ENCODE results near the gene TPT1.
A peak's percentile ranks its signal among the peaks of the same experiment; 100 is the strongest.
"Not testable (repeated sequence)": the region's sequence is repeated elsewhere in the genome, so short reads cannot be mapped to it uniquely, and the experiment has no call there.

Gene TPT1

DNA sequence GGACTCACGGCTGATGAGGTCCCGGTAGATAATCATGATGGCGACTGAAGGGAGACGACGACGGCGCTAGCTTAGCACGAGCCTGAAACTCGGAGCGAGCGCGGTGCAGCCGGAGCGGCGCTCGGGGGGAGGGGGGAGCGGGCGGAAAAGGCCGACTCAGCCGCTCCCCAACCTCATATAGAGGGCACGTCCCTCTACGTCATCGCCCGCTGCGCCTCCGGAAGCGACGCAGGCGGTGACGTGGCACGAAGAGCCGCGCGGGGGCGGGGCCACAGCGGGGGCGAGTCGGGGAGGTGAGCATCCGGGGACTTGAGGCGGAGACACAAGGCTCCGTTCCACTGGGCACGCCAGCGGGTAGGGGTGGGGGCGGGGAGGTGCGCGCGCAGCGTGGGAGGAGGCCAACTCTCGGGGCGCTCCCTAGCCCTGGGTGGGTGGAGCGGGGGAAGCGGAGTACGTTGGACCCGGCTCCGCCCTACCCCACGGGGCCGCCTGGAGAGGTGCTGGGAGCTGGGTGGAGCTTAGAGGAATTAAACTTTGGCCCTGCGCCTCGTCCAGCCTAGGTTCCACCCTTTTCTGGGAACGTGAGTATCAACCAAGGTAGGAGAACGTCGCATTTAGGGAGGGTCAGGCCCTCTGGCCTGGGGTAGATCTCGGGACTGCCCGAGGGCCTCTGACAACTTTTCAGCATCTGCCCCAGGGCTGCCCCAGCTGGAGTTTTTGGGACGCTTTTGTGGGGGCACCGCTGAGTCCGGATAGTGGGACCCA is at the start of gene TPT1:
Gene TPT1 (minus strand): TSS at position 150 of the 765 bp plus-strand sequence. CDS start 114 bp downstream, at position 36.
- peak; percentile 39 for FAIRE-seq

DNA sequence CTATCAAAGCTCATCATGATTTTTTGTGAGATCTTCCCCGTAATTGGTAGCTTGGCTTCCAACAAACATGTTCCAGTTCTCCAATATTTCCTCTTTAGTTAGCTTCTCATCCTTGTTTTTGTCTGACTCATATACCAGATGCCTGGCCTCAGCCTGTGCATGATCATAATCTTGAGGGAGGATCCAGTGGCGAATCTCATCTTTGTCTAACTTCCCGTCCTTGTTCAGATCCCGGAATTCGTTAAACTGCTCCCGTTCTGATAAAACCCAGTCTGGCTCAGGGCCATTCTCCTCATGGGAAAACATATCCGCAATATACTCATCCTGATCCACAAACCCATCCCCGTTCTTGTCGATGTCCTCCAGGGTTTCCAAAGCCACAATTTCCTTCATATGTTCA is 49.4 kb upstream of the TPT1 start:
- not testable (repeated sequence) for FAIRE-seq

DNA sequence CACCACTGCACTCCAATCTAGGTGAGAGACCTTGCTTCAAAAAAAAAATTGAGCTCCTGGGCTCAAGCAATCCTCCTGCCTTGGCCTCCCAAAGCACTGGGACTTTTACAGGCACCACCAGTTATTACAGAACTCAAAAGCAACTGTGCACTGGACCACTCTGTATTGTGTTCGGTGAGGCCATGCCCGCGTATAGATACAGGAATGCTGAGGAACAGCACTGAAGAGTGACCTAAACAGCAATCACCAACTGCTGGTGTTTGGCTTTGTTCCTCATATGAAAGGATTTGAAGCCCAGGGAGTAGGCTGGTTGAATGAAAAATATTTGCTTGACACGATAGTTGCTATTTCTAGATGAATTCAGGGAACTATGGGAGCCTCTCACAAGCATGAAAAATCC is 47.7 kb upstream of the TPT1 start:
- FAIRE-seq: no peak

DNA sequence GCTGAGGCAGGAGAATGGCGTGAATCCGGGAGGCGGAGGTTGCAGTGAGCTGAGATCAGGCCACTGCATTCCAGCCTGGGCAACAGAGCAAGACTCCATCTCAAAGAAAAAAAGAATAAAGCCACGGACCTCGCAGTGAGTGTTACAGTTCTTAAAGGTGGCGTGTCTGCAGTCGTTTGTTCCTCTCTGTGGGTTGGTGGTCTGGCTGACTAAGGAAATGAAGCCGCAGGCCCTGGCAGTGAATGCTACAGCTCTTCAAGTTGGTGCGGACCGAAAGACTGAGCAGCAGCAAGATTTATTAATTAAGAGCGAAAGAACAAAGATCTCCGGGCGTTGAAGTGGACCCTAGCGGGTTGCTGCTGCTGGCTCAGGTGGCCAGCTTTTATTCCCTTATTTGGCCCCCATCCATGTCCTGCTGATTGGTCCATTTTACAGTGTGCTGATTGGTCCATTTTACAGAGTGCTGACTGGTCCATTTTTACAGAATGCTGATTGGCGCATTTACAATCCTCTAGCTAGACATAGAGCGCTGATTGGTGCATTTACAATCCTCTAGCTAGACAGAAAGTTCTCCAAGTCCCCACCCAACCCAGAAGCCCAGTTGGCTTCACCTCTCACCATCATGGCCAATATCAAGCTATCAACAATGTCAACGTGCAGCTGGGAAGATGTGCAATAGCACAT is 46.1 kb upstream of the TPT1 start:
- not testable (repeated sequence) for FAIRE-seq

DNA sequence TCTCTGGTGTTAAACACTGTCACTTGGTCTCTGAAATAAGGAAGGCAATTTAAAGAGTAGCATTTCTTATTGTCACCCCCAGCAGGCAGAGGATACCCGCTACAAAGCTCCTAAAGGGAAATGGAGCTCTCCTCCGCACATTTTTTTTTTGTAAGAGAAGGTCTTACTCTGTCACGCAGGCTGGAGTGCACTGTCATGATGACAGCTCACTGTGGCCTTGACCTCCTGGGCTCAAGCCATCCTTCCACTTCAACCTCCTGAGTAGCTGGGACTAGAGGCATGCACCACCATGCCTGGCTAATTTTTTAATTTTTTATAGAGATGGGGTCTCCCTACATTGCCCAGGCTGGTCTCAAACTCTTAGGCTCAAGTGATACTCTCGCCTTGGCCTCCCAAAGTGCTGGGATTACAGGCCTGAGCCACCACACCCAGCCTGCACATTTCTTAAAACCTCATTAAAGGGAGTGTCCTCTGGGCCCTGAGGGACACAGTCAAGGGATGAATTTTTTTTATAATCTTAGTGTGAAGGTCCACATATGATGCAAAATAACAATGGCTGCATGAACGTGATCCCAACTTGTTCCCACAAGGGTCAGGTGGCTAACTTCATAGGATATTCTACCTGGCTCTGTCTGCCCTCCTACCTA is 45.0 kb upstream of the TPT1 start:
- FAIRE-seq: no peak

DNA sequence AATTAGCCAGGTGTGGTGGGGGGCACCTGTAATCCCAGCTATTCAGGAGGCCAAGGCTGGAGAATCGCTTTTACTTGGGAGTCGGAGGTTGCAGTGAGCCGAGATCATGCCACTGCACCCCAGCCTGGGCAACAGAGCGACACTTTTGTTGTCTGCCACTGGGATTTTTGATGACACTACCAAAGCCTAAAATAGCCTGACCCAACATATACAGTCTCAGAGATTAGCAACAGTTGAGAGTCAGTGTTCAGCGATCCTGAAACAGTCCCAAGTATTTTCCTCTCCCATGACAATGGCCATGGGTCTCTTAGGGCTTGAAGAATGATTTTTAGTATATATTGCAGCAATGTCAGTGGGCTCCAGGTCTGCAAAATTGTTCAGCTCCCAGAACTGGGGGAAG is 44.3 kb upstream of the TPT1 start:
- FAIRE-seq: no peak

DNA sequence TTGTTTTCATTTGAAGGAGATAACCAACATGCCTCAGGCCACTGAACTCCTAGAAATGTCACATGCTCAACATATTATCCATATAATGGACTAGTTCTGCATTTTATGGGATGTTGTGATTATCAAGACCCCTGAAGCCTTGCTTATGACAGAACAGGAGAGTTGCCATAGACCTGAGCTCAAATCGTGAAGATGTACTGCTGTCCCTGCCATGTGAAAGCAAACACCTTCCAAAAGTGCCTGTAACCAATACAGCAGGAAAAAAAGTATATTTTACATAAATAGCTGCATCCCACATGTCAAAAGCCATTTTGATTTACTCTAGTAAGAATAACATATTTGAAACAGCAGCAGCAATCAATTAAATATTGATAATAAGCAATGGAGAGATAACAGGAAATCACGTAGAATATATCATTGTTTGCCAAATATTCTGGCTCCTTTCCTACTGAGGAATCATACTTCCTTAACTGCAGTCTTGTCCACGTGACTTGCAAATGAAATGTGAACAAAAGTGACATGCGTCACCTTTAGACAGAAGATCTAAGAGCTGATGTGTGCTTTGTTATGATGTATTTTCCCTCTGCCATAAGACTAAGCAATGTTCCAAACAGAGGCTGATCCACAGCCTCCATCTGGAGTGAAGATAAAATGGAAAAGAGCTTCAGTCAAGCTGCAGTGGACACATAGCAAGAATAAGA is 43.6 kb upstream of the TPT1 start:
- FAIRE-seq: no peak

DNA sequence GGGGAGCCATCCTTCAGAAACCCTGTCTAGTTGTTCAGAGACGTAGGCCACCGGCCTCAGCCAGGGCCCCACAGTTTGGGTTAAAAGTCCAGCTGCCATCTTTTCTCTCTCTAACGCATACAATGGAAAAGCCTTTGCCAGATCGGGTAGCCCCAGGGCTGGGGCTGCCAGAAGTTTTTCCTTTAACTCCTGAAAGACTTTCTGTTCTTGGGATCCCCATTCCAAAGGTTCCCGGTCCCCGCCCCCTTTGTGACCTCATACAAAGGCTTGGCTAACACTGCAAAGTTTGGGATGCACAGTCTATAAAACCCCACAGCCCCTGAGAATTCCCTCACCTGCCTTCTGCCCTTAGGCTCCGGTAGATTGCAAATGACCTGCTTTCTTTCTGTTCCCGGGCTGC is 41.8 kb upstream of the TPT1 start:
- not testable (repeated sequence) for FAIRE-seq

DNA sequence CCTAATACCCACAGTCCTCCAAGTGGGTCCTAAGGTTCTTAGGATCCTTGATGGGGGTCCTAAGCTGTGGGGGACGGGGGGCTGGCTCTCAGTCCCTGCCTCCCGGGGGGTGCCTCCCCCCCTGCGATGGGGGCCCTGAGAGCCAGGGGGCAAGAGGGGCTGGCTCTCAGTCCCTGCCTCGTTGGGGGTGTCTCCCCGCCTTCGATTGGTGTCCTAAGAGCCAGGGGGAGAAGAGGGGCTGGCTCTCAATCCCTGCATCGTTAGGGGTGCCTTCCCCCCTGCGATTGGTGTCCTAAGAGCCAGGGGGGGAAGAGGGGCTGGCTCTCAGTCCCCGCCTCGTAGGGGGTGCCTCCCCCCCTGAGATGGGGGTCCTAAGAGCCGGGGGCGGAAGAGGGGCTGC is 40.2 kb upstream of the TPT1 start:
- no peak for FAIRE-seq

DNA sequence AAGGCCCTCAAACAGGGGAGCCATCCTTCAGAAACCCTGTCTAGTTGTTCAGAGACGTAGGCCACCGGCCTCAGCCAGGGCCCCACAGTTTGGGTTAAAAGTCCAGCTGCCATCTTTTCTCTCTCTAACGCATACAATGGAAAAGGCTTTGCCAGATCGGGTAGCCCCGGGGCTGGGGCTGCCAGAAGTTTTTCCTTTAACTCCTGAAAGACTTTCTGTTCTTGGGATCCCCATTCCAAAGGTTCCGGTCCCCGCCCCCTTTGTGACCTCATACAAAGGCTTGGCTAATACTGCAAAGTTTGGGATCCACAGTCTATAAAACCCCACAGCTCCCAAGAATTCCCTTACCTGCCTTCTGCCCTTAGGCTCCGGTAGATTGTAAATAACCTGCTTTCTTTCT is 39.7 kb upstream of the TPT1 start:
- FAIRE-seq: not testable (repeated sequence)

DNA sequence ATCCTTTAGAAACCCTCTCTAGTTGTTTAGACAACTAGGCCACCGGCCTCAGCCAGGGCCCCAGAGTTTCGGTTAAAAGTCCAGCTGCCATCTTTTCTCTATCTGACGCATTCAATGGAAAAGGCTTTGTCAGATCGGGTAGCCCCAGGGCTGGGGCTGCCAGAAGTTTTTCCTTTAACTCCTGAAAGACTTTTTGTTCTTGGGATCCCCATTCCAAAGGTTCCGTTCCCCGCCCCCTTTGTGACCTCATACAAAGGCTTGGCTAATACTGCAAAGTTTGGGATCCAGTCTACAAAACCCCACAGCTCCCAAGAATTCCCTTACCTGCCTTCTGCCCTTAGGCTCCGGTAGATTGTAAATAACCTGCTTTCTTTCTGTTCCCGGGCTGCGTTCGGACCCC is 38.5 kb upstream of the TPT1 start:
- FAIRE-seq: not testable (repeated sequence)

DNA sequence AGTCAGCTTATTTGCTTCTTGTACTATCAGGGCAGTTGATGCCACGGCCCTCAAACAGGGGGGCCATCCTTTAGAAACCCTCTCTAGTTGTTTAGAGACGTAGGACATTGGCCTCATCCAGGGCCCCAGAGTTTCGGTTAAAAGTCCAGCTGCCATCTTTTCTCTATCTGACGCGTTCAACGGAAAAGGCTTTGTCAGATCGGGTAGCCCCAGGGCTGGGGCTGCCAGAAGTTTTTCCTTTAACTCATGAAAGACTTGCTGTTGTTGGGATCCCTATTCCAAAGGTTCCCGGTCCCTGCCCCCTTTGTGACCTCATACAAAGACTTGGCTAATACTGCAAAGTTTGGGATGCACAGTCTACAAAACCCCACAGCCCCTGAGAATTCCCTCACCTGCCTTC is 37.8 kb upstream of the TPT1 start:
- FAIRE-seq: not testable (repeated sequence)

DNA sequence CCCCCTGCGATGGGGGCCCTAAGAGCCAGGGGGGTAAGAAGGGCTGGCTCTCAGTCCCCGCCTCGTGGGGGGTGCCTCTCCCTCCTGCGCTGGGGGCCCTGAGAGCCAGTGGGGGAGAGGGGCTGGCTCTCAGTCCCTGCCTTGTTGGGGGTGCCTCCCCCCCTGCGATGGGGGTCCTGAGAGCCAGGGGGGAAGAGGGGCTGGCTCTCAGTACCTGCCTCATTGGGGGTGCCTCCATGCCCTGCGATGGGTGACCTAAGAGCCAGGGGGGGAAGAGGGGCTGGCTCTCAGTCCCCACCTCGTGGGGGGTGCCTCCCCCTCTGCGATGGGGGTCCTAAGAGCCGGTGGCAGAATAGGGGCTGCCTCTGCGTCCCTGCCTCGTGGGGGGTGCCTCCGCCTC is 36.3 kb upstream of the TPT1 start:
- FAIRE-seq: not testable (repeated sequence)

DNA sequence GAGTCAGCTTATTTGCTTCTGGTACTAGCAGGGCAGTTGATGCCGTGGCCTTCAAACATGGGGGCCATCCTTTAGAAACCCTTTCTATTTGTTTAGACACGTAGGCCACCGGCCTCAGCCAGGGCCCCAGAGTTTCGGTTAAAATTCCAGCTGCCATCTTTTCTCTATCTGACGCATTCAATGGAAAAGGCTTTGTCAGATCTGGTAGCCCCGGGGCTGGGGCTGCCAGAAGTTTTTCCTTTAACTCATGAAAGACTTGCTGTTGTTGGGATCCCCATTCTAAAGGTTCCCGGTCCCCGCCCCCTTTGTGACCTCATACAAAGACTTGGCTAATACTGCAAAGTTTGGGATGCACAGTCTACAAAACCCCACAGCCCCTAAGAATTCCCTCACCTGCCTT is 35.7 kb upstream of the TPT1 start:
- FAIRE-seq: not testable (repeated sequence)

DNA sequence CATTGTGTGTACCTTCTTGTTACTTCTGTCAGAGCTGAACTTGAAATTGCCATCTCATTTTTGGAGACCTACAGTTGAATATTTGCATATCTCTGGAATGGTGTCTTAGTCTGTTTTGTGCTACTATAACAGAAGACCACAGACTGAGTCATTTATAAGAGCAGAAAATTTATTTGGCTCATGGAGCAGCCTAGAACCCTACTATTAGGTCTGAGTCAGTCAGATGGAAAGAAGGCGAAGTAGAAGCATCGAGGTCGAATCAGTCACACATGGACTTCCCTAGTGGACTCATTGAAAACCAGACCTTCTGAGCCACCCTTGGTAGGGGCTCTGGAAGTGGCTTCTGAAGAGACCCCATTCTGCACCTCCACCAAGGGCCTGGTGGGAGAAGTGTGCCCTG is 33.9 kb upstream of the TPT1 start:
- FAIRE-seq: no peak

DNA sequence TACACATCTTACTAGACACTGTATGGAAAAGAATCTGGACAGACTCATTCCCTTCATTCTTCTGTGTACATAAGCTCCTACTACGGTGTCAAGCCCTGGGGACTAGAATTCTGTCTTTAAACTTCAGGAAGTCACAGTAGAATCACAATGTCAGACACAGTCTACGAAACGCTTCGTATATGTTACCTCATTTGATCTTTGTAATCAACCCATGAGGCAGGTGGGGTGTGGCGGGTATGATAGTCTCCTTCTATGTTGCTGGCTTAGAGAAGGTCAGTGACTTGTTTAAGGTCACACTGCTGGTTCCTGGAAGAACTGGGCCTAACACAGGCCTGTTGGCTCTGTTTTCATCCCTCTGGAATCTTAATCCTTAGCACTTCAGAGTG is 32.2 kb upstream of the TPT1 start:
- no peak for FAIRE-seq

DNA sequence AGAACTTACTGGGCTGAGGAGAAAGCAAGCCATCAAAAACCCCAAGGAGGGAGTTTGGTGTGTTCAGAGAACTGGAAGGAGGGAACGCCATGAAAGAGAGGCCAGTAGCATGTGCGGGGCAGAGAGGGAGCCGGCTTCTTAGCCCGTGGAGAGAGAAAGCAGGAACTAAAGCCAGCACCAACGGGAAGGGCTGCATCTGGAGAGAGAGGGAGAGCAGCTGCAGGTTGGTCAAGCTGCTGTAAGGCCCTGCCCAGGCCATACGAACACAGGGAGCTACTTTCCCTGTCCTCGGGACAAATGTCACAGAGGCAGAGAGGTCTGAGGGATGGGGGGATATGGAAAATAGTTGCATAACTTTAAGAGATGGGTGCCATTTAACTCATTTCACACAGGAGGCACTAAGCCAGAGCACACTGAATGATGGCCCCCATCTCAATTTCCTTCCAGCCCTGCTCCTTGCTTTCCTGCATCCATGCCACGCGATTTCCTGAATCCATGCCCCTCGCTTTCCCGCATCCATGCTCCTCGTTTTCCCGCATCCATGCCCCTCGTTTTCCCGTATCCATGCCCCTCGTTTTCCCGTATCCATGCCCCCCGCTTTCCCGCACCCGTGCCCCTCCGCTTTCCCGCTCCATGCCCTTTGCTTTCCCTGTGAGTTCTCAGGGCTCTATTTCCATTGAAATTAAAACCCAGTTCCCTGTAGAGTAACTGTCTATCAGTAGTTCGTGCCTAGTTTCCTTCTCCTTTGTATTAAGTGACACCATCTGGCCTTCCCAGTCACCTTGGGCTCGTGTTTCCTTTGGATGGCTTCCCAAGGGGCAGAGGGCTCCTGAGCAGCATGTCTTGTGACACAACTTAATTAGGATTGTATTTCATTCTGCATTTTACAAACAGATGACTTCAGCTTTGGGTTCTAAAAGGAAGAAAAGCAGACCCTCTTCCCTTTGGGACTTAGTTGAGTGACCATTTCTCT is 31.5 kb upstream of the TPT1 start:
- no peak for FAIRE-seq

DNA sequence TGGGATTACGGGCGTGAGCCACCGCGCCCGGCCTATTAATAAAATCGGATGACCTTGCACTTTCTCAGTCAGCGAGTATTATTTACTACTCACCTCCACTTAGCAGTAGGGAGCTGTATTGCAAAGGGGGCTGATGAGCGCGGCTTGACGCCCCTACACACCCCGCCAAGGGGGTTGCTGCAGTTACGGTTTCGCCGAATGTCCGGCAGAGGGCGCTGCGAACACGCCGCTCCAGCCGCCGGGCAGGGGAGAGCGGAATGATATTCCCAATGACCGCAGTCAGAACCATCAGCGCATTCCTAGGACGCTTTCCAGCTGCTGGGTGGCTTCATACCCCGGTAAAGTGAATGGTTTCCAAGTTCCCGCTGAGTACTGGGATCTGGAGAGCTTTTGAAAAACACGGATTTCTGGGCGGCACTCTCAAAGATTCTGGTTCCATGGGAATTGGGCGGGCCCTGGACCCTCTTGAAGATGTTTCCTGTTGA is 30.0 kb upstream of the TPT1 start:
- FAIRE-seq: no peak

DNA sequence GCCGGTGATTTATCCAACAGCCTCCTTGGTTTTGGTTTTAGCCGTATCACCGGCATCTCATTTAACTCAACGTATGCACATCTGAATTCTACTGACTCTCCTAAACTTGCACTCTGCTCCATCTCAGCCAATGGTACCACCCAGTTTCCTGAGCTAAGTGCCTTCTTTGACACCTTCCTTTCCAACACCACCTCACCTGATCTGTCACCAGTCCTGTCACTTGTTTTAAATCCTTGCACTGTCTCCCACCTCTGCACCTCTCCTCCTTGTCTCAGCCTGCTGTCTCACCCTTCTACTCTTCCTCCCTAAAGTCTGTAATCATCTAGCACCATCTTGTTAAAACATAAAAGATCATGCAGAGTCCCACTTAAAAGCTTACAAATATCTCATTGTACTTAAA is 28.1 kb upstream of the TPT1 start:
- no peak for FAIRE-seq

DNA sequence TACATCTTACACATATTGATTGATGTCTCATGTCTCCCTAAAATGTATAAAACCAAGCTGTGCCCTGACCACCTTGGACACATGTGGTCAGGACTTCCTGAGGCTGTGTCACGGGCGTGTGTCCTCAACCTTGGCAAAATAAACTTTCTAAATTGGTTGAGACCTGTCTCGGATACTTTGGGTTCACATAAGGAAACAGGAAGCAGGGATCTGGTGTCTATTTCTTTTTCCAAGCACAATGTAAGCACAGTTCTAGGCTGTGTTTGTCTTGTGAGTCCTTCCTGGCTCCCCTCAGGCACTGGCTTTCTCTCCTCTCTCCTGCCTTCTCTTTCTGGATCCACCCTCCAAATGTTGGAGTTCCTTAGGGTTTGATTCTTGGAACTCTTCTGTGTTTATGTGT is 27.6 kb upstream of the TPT1 start:
- FAIRE-seq: no peak

DNA sequence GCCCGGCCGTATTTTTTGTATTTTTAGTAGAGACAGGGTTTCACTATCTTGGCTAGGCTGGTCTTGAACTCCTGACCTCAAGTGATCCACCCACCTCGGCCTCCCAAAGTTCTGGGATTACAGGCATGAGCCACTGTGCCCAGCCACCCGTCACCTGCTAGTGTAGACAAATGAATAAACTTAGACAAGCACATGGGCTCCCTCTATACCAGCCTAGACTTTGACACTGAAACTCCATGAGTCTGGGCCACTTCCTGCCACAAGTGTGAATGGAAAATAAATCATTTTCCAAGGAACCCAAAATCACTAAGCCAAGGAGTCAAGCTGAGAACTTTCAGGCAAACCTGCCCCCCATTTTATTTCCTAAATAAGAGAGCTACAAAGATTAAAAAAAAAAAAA is 27.0 kb upstream of the TPT1 start:
- FAIRE-seq: no peak

DNA sequence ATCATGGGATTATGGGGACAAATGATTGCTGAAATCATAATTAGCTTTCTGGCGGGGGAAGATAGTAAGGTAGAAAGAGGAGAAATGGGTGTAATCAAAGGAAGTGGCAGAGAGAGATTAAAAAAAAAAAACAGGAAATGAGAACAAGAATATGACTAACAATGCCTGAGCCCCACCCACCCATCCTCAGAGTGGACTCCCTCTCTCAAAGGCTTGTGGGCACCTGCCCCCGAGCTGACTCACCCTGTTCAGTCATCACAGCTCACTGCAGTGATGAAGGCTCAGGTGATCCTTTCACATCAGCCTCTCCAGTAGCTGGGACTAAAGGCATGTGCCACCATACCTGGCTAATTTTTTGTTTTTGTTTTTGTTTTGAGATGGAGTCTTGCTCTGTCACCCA is 26.4 kb upstream of the TPT1 start:
- FAIRE-seq: no peak
